HepG2 (cell line): ENCODE data around the gene C2orf92. TPM values are rescaled to one million over a fixed set of nuclear protein-coding genes. Genes with fewer than 3 reads are reported as not detected.

Experiments used
- ATAC-seq: fragments of 200-7000 bp; cut with Tn5 transposase; 3 replicates; pipeline ENCODE4 v1.9.1; 2020; ENCODE audit warnings: mild to moderate bottlenecking, moderate library complexity
- BruUV-seq: library from RNA; stranded (reverse); fragments of 400-500 nt; replicated peaks from 2 replicates; lab custom pipeline; 2021; lab: Mats Ljungman, UMichigan
- CTCF ChIA-PET: fragments of 300-600 bp; formaldehyde crosslinking; extraction: SDS; loops from one replicate; lab custom pipeline; 2021; ENCODE audit warnings: low total read pairs, inconsistent platforms, low intra/inter-chr PET ratio; lab: Yijun Ruan, JAX
- POLR2A ChIA-PET: fragments of 350-600 bp; sonication (Branson Sonifier 250); formaldehyde crosslinking; loops from one replicate; lab custom pipeline; 2020; ENCODE audit warnings: antibody characterized with exemption, inconsistent platforms; lab: Yijun Ruan, JAX
- DNase-seq: peaks from one replicate; pipeline ENCODE4 v3.0.0-alpha.2; 2015; ENCODE audit warnings: low spot score
- FAIRE-seq: peaks from 3 replicates; lab custom pipeline; 2011; peaks lifted over from hg19 to GRCh38; lab: Jason Lieb, UNC
- H2AFZ ChIP-seq: one replicate; pipeline ENCODE4 v1.6.1; 2011; ENCODE audit warnings: low read length, inconsistent platforms
- H3K27ac ChIP-seq: fragments of 300-600 bp; 3 replicates; pipeline ENCODE4 v1.8.0; 2011; ENCODE audit warnings: mixed run types, mild to moderate bottlenecking, mixed read lengths, low read length, inconsistent platforms; ENCODE audit not compliant: insufficient read depth; ENCODE audit errors: extremely low read length
- H3K27me3 ChIP-seq, 2 experiments: fragments of 200-600 bp in 1 of 2; 2 replicates in 1 of 2; 3 replicates in 1 of 2; pipeline versions ENCODE4 v1.6.0 to v1.8.0; 2011; ENCODE audit warnings: low read length in 2 of 2, mild to moderate bottlenecking in 2 of 2, moderate library complexity in 2 of 2, inconsistent platforms in 1 of 2; ENCODE audit not compliant: insufficient read depth in 2 of 2, control insufficient read depth in 1 of 2
- H3K36me3 ChIP-seq, 2 experiments: fragments of 200-600 bp in 1 of 2; replicated peaks in 1 of 2; 2 replicates in 1 of 2; 3 replicates in 1 of 2; pipeline versions ENCODE4 v1.5.1 to v1.8.0; 2011; ENCODE audit warnings: low read length in 2 of 2, inconsistent platforms in 1 of 2; ENCODE audit not compliant: insufficient read depth in 2 of 2, control insufficient read depth in 1 of 2
- H3K4me1 ChIP-seq: 2 replicates; pipeline ENCODE4 v1.5.1; 2012; ENCODE audit warnings: low read length, inconsistent platforms; ENCODE audit not compliant: insufficient read depth
- H3K4me2 ChIP-seq: 2 replicates; pipeline ENCODE4 v1.6.0; 2011; ENCODE audit warnings: low read depth, low read length, inconsistent platforms
- H3K4me3 ChIP-seq, 3 experiments: fragments of 200-600 bp in 1 of 3; sonication (generic), shearing (Covaris generic) in 1 of 3; replicated peaks in 1 of 3; 2 replicates each; pipeline ENCODE4 v1.5.1; 2011 to 2016; ENCODE audit warnings: low read length in 3 of 3, inconsistent platforms in 2 of 3, low read depth in 2 of 3, mild to moderate bottlenecking in 2 of 3, control low read depth in 1 of 3, mixed read lengths in 1 of 3; ENCODE audit not compliant: insufficient read depth in 1 of 3
- H3K79me2 ChIP-seq: one replicate; pipeline ENCODE4 v1.6.1; 2011; ENCODE audit warnings: low read length, inconsistent platforms; ENCODE audit not compliant: insufficient read depth
- H3K9ac ChIP-seq: 2 replicates; pipeline ENCODE4 v1.6.0; 2011; ENCODE audit warnings: mild to moderate bottlenecking, low read depth, low read length, inconsistent platforms; ENCODE audit not compliant: insufficient read depth
- H3K9me3 ChIP-seq: 2 replicates; pipeline ENCODE4 v1.5.1; 2012; ENCODE audit warnings: mild to moderate bottlenecking, low read length
- H4K20me1 ChIP-seq: 2 replicates; pipeline ENCODE4 v1.6.0; 2011; ENCODE audit warnings: inconsistent platforms, mild to moderate bottlenecking, low read length, moderate library complexity; ENCODE audit not compliant: insufficient read depth
- HES4 ChIP-seq: sonication (generic); formaldehyde crosslinking; IDR thresholded peaks from 2 replicates; pipeline ENCODE4 v1.9.0; 2021; ENCODE audit warnings: mild to moderate bottlenecking, missing genetic modification reagents, borderline replicate concordance
- HNRNPH1 ChIP-seq: fragments of 200-400 bp; formaldehyde crosslinking; optimal IDR thresholded peaks from 2 replicates; pipeline ENCODE3; 2017; ENCODE audit warnings: mild to moderate bottlenecking, low read depth, low read length
- KDM1A ChIP-seq: IDR thresholded peaks from 2 replicates; pipeline ENCODE4 v1.6.1; 2016; ENCODE audit warnings: missing compliant biosample characterization
- MIXL1 ChIP-seq: IDR thresholded peaks from 2 replicates; pipeline ENCODE4 v1.6.1; 2016
- NFATC3 ChIP-seq: sonication (generic); formaldehyde crosslinking; IDR thresholded peaks from 2 replicates; pipeline ENCODE4 v1.5.1; 2020; ENCODE audit warnings: mild to moderate bottlenecking, missing genetic modification reagents
- NKX3-1 ChIP-seq: sonication (generic); formaldehyde crosslinking; IDR thresholded peaks from 2 replicates; pipeline ENCODE4 v1.5.0; 2020; ENCODE audit warnings: missing genetic modification reagents
- PRPF4 ChIP-seq: fragments of 200-400 bp; formaldehyde crosslinking; IDR thresholded peaks from 2 replicates; pipeline ENCODE4 v1.6.1; 2016; ENCODE audit warnings: low read length, low read depth; ENCODE audit not compliant: poor library complexity, severe bottlenecking
- SPEN ChIP-seq: sonication (generic); formaldehyde crosslinking; IDR thresholded peaks from 2 replicates; pipeline ENCODE4 v1.5.1; 2020; ENCODE audit warnings: low read depth, mild to moderate bottlenecking, missing genetic modification reagents
- ZNF12 ChIP-seq: sonication (generic); formaldehyde crosslinking; IDR thresholded peaks from 2 replicates; pipeline ENCODE4 v1.5.0; 2020; ENCODE audit warnings: missing genetic modification reagents
- ZNF317 ChIP-seq: sonication (generic); formaldehyde crosslinking; IDR thresholded peaks from 2 replicates; pipeline ENCODE4 v1.5.0; 2020; ENCODE audit warnings: mild to moderate bottlenecking, missing genetic modification reagents
- ZNF33A ChIP-seq: sonication (generic); formaldehyde crosslinking; IDR thresholded peaks from 2 replicates; pipeline ENCODE4 v1.5.1; 2020; ENCODE audit warnings: missing genetic modification reagents, mild to moderate bottlenecking, moderate library complexity, borderline replicate concordance
- ZNF343 ChIP-seq: sonication (generic); formaldehyde crosslinking; IDR thresholded peaks from 2 replicates; pipeline ENCODE4 v1.4.0; 2020; ENCODE audit warnings: mild to moderate bottlenecking, missing genetic modification reagents
- ZNF570 ChIP-seq: sonication (generic); formaldehyde crosslinking; IDR thresholded peaks from 2 replicates; pipeline ENCODE4 v1.4.0; 2020; ENCODE audit warnings: mild to moderate bottlenecking, missing genetic modification reagents, borderline replicate concordance
- ZNF660 ChIP-seq: sonication (generic); formaldehyde crosslinking; IDR thresholded peaks from 2 replicates; pipeline ENCODE4 v1.5.1; 2020; ENCODE audit warnings: mild to moderate bottlenecking, low read depth, missing genetic modification reagents, borderline replicate concordance
- ZSCAN9 ChIP-seq: IDR thresholded peaks from 2 replicates; pipeline ENCODE4 v1.6.1; 2016; ENCODE audit warnings: borderline replicate concordance
- WGBS: methylation state at CpG from one replicate; pipeline ENCODE4 v1.1.6; 2017; ENCODE audit warnings: low lambda C conversion rate; 5-methylcytosine and 5-hydroxymethylcytosine counted together
- in situ Hi-C: cut with HindIII; loops from 2 replicates; pipeline ENCODE4 v1.10.0; 2017; ENCODE audit warnings: low pct_unique_long_range_greater_than_20kb; ENCODE audit not compliant: extremely low pct_ligation_motif_present
- intact Hi-C: fragments of 100-400 bp; cut with micrococcal nuclease; formaldehyde crosslinking; loops from one replicate; pipeline ENCODE4 v1.10.0; 2022; ENCODE audit not compliant: unreplicated experiment
- polyA plus RNA-seq, 8 experiments: library from polyadenylated mRNA; depleted of rRNA in 3 of 8; stranded (reverse) in 7 of 8; unstranded in 1 of 8; fragments of >200 nt; fragmentation: Illumina TruSeq in 4 of 8; extraction: Trizol in 4 of 8; gene quantifications; 2 replicates each; pipeline versions ENCODE4 v1.2.1 to v1.2.3, GENCODE V29; 2011 to 2016; ENCODE audit warnings: low read depth in 4 of 8, missing spikeins in 1 of 8, mixed read lengths in 1 of 8; ENCODE audit not compliant: insufficient read depth in 1 of 8
- total RNA-seq, 5 experiments: library from RNA; depleted of rRNA; stranded (reverse); fragments of >200 nt; fragmentation: Illumina TruSeq; extraction: Trizol; gene quantifications; 2 replicates each; pipeline ENCODE4 v1.2.3, GENCODE V29; 2016; ENCODE audit warnings: low read depth in 1 of 5
- TF ChIP-seq, protein P1 (sequence below): sonication (generic); formaldehyde crosslinking; IDR thresholded peaks from 2 replicates; pipeline ENCODE4 v1.4.0; 2020; ENCODE audit warnings: missing genetic modification reagents
- TF ChIP-seq, protein P2 (sequence below): sonication (generic); formaldehyde crosslinking; IDR thresholded peaks from 2 replicates; pipeline ENCODE4 v1.4.0; 2020; ENCODE audit warnings: mild to moderate bottlenecking, low read depth, missing genetic modification reagents
- TF ChIP-seq, protein P3 (sequence below): IDR thresholded peaks from 2 replicates; pipeline ENCODE4 v1.6.1; 2012; ENCODE audit warnings: low read length, improper control_type of control experiment
- TF ChIP-seq, protein P4 (sequence below): sonication (generic); formaldehyde crosslinking; IDR thresholded peaks from 2 replicates; pipeline ENCODE4 v1.5.0; 2020; ENCODE audit warnings: missing genetic modification reagents

Gene C2orf92
- total and polyA plus RNA-seq, 2 of the 13 experiments (the other 11 are each of a cell fraction or from before 2014, with no cell fraction given) = 4.9 to 5.0 TPM

DNA sequence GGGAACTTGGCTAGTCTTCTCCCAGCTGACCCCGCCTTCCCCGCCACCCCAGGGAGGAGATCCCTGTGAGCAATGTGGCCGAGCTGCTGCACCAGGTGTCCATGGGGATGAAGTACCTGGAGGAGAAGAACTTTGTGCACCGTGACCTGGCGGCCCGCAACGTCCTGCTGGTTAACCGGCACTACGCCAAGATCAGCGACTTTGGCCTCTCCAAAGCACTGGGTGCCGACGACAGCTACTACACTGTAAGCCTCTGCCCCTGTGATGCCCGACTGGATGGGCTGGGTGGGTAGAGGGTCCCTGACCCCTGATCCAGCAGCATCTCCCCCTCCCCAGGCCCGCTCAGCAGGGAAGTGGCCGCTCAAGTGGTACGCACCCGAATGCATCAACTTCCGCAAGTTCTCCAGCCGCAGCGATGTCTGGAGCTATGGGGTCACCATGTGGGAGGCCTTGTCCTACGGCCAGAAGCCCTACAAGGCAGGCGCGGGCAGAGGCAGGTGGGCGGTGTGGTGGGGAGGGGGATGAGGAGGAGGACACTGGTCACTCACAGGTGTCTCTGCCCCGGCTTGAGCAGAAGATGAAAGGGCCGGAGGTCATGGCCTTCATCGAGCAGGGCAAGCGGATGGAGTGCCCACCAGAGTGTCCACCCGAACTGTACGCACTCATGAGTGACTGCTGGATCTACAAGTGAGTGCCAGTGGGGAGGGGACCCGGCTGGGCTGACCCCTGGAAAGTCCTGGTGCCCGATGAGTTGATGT lies 68.1 kb downstream of the C2orf92 start:
- ChIA-PET CTCF (no interaction called here), POLR2A (no interaction called here)
- Histone ChIP-seq H3K79me2 (no peaks in the 10 kb centered on the region), H3K9me3 (no peaks in the 10 kb centered on the region), H3K4me1 (peaks cover 15% of the 10 kb centered on the region), H3K27me3 (peaks cover 2 to 27% of the 10 kb centered on the region in 2 experiments; a peak in 4 of 5 replicates), H4K20me1 (no peaks in the 10 kb centered on the region), H3K27ac (no peak overlapping the region), H3K4me3 (no peak overlapping the region), H3K9ac (no peak overlapping the region), H2AFZ (no peak overlapping the region), H3K4me2 (no peak overlapping the region), H3K36me3 (no peaks in the 10 kb centered on the region)
- intact Hi-C loops = no loop called here
- in situ Hi-C loops = no loop called here
- WGBS = 51% methylated on average over 29 of the region's 32 CpGs
- TF ChIP-seq, protein P1, sequence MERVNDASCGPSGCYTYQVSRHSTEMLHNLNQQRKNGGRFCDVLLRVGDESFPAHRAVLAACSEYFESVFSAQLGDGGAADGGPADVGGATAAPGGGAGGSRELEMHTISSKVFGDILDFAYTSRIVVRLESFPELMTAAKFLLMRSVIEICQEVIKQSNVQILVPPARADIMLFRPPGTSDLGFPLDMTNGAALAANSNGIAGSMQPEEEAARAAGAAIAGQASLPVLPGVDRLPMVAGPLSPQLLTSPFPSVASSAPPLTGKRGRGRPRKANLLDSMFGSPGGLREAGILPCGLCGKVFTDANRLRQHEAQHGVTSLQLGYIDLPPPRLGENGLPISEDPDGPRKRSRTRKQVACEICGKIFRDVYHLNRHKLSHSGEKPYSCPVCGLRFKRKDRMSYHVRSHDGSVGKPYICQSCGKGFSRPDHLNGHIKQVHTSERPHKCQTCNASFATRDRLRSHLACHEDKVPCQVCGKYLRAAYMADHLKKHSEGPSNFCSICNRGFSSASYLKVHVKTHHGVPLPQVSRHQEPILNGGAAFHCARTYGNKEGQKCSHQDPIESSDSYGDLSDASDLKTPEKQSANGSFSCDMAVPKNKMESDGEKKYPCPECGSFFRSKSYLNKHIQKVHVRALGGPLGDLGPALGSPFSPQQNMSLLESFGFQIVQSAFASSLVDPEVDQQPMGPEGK (CRISPR knock-in tag) = no peak
- TF ChIP-seq ZNF33A (CRISPR knock-in tag) = no peak
- TF ChIP-seq ZNF317 (CRISPR knock-in tag) = no peak
- TF ChIP-seq ZNF343 = no peak
- TF ChIP-seq NFATC3 (CRISPR knock-in tag) = no peak
- TF ChIP-seq ZNF570 (CRISPR knock-in tag) = no peak
- TF ChIP-seq KDM1A = no peak
- no peak for TF ChIP-seq SPEN (CRISPR knock-in tag)
- TF ChIP-seq, protein P2, sequence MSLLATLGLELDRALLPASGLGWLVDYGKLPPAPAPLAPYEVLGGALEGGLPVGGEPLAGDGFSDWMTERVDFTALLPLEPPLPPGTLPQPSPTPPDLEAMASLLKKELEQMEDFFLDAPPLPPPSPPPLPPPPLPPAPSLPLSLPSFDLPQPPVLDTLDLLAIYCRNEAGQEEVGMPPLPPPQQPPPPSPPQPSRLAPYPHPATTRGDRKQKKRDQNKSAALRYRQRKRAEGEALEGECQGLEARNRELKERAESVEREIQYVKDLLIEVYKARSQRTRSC (CRISPR knock-in tag) = no peak
- TF ChIP-seq HES4 (CRISPR knock-in tag) = no peak
- TF ChIP-seq ZNF660 = no peak
- TF ChIP-seq, protein P3, sequence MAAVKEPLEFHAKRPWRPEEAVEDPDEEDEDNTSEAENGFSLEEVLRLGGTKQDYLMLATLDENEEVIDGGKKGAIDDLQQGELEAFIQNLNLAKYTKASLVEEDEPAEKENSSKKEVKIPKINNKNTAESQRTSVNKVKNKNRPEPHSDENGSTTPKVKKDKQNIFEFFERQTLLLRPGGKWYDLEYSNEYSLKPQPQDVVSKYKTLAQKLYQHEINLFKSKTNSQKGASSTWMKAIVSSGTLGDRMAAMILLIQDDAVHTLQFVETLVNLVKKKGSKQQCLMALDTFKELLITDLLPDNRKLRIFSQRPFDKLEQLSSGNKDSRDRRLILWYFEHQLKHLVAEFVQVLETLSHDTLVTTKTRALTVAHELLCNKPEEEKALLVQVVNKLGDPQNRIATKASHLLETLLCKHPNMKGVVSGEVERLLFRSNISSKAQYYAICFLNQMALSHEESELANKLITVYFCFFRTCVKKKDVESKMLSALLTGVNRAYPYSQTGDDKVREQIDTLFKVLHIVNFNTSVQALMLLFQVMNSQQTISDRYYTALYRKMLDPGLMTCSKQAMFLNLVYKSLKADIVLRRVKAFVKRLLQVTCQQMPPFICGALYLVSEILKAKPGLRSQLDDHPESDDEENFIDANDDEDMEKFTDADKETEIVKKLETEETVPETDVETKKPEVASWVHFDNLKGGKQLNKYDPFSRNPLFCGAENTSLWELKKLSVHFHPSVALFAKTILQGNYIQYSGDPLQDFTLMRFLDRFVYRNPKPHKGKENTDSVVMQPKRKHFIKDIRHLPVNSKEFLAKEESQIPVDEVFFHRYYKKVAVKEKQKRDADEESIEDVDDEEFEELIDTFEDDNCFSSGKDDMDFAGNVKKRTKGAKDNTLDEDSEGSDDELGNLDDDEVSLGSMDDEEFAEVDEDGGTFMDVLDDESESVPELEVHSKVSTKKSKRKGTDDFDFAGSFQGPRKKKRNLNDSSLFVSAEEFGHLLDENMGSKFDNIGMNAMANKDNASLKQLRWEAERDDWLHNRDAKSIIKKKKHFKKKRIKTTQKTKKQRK = no peak
- no peak for TF ChIP-seq ZNF12 (CRISPR knock-in tag)
- TF ChIP-seq PRPF4 = no peak
- TF ChIP-seq, protein P4, sequence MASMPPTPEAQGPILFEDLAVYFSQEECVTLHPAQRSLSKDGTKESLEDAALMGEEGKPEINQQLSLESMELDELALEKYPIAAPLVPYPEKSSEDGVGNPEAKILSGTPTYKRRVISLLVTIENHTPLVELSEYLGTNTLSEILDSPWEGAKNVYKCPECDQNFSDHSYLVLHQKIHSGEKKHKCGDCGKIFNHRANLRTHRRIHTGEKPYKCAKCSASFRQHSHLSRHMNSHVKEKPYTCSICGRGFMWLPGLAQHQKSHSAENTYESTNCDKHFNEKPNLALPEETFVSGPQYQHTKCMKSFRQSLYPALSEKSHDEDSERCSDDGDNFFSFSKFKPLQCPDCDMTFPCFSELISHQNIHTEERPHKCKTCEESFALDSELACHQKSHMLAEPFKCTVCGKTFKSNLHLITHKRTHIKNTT (CRISPR knock-in tag) = no peak
- no peak for TF ChIP-seq MIXL1 (CRISPR knock-in tag)
- no peak for TF ChIP-seq ZSCAN9 (CRISPR knock-in tag)
- no peak for TF ChIP-seq NKX3-1
- no peak for TF ChIP-seq HNRNPH1
- DNase-seq (no peak), ATAC-seq (no peak), FAIRE-seq (no peak)
- no TSS peak for BruUV-seq
